ENCODE results near the gene CYP4B1. TPM values are rescaled to one million over a fixed set of nuclear protein-coding genes. Genes with fewer than 3 reads are reported as not detected.

CYP4B1 gene
- total RNA-seq, 2 donors from 2014 or later: 12.5 to 30.0 TPM

DNA sequence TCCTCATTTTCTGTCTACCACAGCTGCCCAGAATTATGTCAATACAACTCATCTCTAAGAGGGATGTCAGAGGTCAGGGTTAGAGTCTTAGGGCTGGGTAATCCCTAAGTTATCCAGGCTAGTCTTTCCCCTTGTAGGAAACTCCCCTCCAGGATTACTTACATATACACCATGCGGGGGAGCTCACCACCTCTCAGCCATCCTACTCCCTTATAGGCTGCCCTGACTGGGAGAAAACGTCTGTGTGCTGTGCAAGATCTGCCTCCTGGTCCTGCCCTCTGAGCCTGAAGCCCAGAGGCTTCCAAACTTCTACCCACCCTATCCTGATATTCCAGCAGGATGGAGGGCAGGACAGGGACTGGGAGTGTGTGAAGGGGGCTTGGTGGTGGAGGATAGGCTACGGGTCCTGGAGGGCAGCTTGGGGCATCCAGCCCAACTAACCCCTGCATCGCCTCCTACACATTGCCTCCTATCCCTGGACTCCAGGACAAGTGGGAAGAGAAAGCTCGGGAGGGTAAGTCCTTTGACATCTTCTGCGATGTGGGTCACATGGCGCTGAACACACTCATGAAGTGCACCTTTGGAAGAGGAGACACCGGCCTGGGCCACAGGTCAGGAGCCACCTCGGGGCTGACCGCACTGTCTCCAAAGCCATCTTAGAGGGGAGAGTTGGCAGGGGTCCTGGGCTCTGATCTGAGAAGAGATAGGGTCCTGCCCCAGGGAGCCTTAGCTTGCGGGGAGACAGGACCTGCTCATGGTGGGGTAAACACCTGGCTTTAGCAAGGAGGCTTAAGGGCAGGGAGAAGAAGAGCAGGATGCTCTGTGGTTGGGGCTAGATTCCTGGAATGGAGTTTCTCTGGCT lies 14.4 kb downstream of the CYP4B1 start:
- intact Hi-C loops (cut with DNase I): no loop called here
- WGBS, 2 donors: 81 to 84% methylated on average over 10 to 11 of the region's 11 CpGs
- H3K9me3 ChIP-seq: no peaks in the 10 kb centered on the region
- no peak for ATAC-seq
- no peak overlapping the region for H3K4me3 ChIP-seq
- DNase-seq: no peak
- no peaks in the 10 kb centered on the region for H3K4me1 ChIP-seq
- H3K36me3 ChIP-seq (replicated peaks in 1 of 2; ENCODE audit: insufficient read depth in 1 of 2, low read depth in 2 of 2): no peaks in the 10 kb centered on the region
- no peak overlapping the region for H3K27ac ChIP-seq
- H3K27me3 ChIP-seq: no peaks in the 10 kb centered on the region
- no peak for TF ChIP-seq POLR2A (IDR thresholded peaks at IDR 0.05)
- TF ChIP-seq, protein P1, sequence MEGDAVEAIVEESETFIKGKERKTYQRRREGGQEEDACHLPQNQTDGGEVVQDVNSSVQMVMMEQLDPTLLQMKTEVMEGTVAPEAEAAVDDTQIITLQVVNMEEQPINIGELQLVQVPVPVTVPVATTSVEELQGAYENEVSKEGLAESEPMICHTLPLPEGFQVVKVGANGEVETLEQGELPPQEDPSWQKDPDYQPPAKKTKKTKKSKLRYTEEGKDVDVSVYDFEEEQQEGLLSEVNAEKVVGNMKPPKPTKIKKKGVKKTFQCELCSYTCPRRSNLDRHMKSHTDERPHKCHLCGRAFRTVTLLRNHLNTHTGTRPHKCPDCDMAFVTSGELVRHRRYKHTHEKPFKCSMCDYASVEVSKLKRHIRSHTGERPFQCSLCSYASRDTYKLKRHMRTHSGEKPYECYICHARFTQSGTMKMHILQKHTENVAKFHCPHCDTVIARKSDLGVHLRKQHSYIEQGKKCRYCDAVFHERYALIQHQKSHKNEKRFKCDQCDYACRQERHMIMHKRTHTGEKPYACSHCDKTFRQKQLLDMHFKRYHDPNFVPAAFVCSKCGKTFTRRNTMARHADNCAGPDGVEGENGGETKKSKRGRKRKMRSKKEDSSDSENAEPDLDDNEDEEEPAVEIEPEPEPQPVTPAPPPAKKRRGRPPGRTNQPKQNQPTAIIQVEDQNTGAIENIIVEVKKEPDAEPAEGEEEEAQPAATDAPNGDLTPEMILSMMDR (IDR thresholded peaks at IDR 0.05): no peak

DNA sequence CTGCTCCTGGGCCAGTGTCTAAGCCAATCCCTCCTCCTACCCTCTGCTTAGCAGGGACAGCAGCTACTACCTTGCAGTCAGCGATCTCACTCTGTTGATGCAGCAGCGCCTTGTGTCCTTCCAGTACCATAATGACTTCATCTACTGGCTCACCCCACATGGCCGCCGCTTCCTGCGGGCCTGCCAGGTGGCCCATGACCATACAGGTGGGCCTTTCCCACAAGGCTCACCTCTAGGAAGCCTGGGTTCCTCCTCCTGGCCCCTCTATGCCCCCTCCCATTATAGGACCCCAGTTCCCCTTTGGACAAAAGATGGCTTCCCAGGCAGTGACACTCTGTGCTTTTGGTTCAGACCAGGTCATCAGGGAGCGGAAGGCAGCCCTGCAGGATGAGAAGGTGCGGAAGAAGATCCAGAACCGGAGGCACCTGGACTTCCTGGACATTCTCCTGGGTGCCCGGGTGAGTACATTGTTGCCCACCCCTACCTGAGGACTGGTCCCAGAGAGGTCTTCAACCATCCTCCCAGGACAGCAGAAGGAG lies 15.1 kb downstream of the CYP4B1 start:
- Histone ChIP-seq H3K4me1 (no peaks in the 10 kb centered on the region), H3K27ac (no peak overlapping the region), H3K4me3 (no peak overlapping the region), H3K27me3 (no peaks in the 10 kb centered on the region), H3K9me3 (no peaks in the 10 kb centered on the region), H3K36me3 (replicated peaks in 1 of 2; ENCODE audit: insufficient read depth in 1 of 2, low read depth in 2 of 2) (no peaks in the 10 kb centered on the region)
- DNase-seq (no peak), ATAC-seq (no peak)
- 81 to 89% methylated on average over 9 of the region's 9 CpGs for WGBS, 2 donors
- TF ChIP-seq POLR2A (IDR thresholded peaks at IDR 0.05): no peak
- TF ChIP-seq, protein P1 (IDR thresholded peaks at IDR 0.05): no peak
- intact Hi-C loops (cut with DNase I): no loop called here

DNA sequence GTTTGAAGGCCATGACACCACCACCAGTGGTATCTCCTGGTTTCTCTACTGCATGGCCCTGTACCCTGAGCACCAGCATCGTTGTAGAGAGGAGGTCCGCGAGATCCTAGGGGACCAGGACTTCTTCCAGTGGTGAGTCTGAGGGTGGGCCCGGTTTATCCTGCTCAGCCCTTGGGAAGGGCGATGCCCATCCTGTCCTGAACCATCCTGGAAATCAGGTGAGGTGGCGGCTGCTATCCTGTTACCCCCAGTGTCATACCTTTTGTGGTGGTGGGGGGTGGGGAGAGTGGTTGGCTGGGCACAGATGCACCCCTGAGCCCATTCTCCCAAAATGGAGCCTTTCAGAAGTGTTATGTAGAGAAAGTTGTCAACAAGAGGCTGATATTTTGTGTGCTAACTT lies 16.3 kb downstream of the CYP4B1 start:
- WGBS, 2 donors: 70 to 82% methylated on average over 3 to 6 of the region's 6 CpGs
- DNase-seq: no peak

DNA sequence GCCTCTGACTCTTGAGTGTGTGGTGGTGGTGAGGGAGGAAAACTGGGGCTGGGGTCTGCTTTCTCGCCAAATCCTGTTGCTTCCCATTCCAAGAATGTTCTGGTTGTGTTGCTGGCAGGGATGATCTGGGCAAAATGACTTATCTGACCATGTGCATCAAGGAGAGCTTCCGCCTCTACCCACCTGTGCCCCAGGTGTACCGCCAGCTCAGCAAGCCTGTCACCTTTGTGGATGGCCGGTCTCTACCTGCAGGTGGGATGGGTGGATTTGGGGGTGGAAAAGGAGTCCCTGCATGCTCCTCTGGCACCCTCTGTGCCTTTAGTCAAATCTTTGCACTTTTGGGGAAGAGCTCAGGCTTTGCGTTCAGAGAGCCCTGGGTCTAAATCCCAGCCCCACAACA lies 18.1 kb downstream of the CYP4B1 start:
- no peak for ATAC-seq
- H3K27me3 ChIP-seq: no peaks in the 10 kb centered on the region
- TF ChIP-seq, protein P1 (IDR thresholded peaks at IDR 0.05): no peak
- TF ChIP-seq POLR2A (IDR thresholded peaks at IDR 0.05): no peak
- no peaks in the 10 kb centered on the region for H3K9me3 ChIP-seq
- DNase-seq: no peak
- H3K4me3 ChIP-seq: no peak overlapping the region
- H3K36me3 ChIP-seq (replicated peaks in 1 of 2; ENCODE audit: insufficient read depth in 1 of 2, low read depth in 2 of 2): no peaks in the 10 kb centered on the region
- H3K4me1 ChIP-seq: no peaks in the 10 kb centered on the region
- 83 to 84% methylated on average over 3 to 5 of the region's 5 CpGs for WGBS, 2 donors
- intact Hi-C loops (cut with DNase I): no loop called here
- no peak overlapping the region for H3K27ac ChIP-seq

More for the DNA sequence above, 16.3 kb downstream of the CYP4B1 start:
- Histone ChIP-seq H3K9me3 (no peaks in the 10 kb centered on the region), H3K4me1 (no peaks in the 10 kb centered on the region), H3K4me3 (no peak overlapping the region), H3K27me3 (no peaks in the 10 kb centered on the region), H3K27ac (no peak overlapping the region), H3K36me3 (replicated peaks in 1 of 2; ENCODE audit: insufficient read depth in 1 of 2, low read depth in 2 of 2) (no peaks in the 10 kb centered on the region)
- intact Hi-C loops (cut with DNase I): no loop called here
- ATAC-seq: no peak
- TF ChIP-seq POLR2A (IDR thresholded peaks at IDR 0.05): no peak
- TF ChIP-seq, protein P1 (IDR thresholded peaks at IDR 0.05): no peak

Data from body of pancreas (tissue), 4 donors.